HepG2 (cell line): Measurements from ENCODE around the gene CDC6.
"Not testable (repeated sequence)": the region's sequence is repeated elsewhere in the genome, so short reads cannot be mapped to it uniquely, and the experiment has no call there.

Source experiments
- CBX5 ChIP-seq: sonication (generic); formaldehyde crosslinking; IDR thresholded peaks from 2 replicates; pipeline ENCODE4 v1.4.0; 2020; ENCODE audit warnings: missing genetic modification reagents, borderline replicate concordance
- CTCF ChIP-seq: sonication (generic); formaldehyde crosslinking; IDR thresholded peaks from 2 replicates; pipeline ENCODE4 v1.5.0; 2020; ENCODE audit warnings: mild to moderate bottlenecking, missing genetic modification reagents, moderate library complexity
- ETS1 ChIP-seq: sonication (generic); formaldehyde crosslinking; IDR thresholded peaks from 2 replicates; pipeline ENCODE4 v1.4.0; 2020; ENCODE audit warnings: missing genetic modification reagents
- HOXA7 ChIP-seq: sonication (generic); formaldehyde crosslinking; IDR thresholded peaks from 2 replicates; pipeline ENCODE4 v1.8.1; 2022; ENCODE audit warnings: mild to moderate bottlenecking, missing genetic modification reagents, moderate library complexity
- JUND ChIP-seq: sonication (generic); formaldehyde crosslinking; IDR thresholded peaks from 2 replicates; pipeline ENCODE4 v1.8.0; 2022; ENCODE audit warnings: mild to moderate bottlenecking, missing genetic modification reagents
- MAZ ChIP-seq, 2 experiments: sonication (generic) in 1 of 2; formaldehyde crosslinking in 1 of 2; IDR thresholded peaks; 2 replicates each; pipeline versions ENCODE4 v1.5.0 to v1.6.1; 2012 to 2020; ENCODE audit warnings: low read depth in 2 of 2, mild to moderate bottlenecking in 2 of 2, borderline replicate concordance in 1 of 2, improper control_type of control experiment in 1 of 2, low read length in 1 of 2, missing genetic modification reagents in 1 of 2, moderate library complexity in 1 of 2
- MBD4 ChIP-seq: IDR thresholded peaks from 2 replicates; pipeline ENCODE4 v1.6.1; 2012; ENCODE audit warnings: low read length, inconsistent platforms, borderline replicate concordance
- MED1 ChIP-seq: sonication (generic); formaldehyde crosslinking; IDR thresholded peaks from 2 replicates; pipeline ENCODE4 v1.4.0; 2020; ENCODE audit warnings: missing genetic modification reagents
- MTA1 ChIP-seq: sonication (generic); formaldehyde crosslinking; IDR thresholded peaks from 2 replicates; pipeline ENCODE4 v1.4.0; 2020; ENCODE audit warnings: missing genetic modification reagents, mild to moderate bottlenecking, borderline replicate concordance
- POLR2A ChIP-seq, 2 experiments: IDR thresholded peaks; 2 replicates each; pipeline ENCODE4 v1.6.1; 2011; ENCODE audit warnings: low read depth in 2 of 2, low read length in 2 of 2, mild to moderate bottlenecking in 1 of 2, moderate library complexity in 1 of 2; ENCODE audit not compliant: insufficient read depth in 1 of 2
- PREB ChIP-seq: sonication (generic); formaldehyde crosslinking; IDR thresholded peaks from 2 replicates; pipeline ENCODE4 v1.4.0; 2020; ENCODE audit warnings: missing genetic modification reagents
- WIZ ChIP-seq: sonication (generic); formaldehyde crosslinking; IDR thresholded peaks from 2 replicates; pipeline ENCODE4 v1.5.1; 2020; ENCODE audit warnings: mild to moderate bottlenecking, missing genetic modification reagents
- ZKSCAN1 ChIP-seq: fragments of 150-350 bp; IDR thresholded peaks from 2 replicates; pipeline ENCODE4 v1.6.1; 2014; ENCODE audit warnings: low read length
- ZNF292 ChIP-seq: sonication (generic); formaldehyde crosslinking; IDR thresholded peaks from 2 replicates; pipeline ENCODE4 v1.8.1; 2022; ENCODE audit warnings: mild to moderate bottlenecking, low read depth, missing genetic modification reagents, borderline replicate concordance

DNA sequence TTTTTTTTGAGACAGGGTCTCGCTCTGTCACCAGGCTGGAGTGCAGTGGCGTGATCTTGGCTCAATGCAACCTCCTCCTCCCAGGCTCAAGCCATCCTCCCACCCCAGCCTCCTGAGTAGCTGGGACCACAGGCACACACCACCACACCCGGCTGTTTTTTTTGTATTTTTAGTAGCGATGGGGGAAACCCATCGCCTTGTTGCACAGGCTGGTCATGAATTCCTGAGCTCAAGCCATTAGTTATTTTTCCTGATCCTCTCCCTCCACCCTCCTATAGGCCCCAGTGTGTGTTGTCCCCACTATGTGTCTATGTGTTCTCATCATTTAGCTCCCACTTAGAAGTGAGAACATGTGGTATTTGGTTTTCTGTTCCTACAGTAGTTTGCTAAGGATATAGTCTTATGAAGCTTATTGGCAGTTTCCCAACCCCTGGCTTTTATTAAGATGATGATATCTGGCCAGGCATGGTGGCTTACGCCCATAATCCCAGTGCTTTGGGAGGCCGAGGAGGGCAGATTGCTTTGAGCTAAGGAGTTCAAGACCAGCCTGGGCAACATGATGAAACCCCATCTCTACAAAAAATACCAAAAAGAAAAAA lies 11.6 kb downstream of the CDC6 start:
- not testable (repeated sequence) for TF ChIP-seq MTA1 (CRISPR knock-in tag); CTCF (CRISPR knock-in tag); JUND; POLR2A (IDR thresholded peaks at IDR 0.05; ENCODE audit: insufficient read depth in 1 of 2, low read depth in 2 of 2, low read length in 2 of 2); HOXA7 (CRISPR knock-in tag); CBX5 (CRISPR knock-in tag); MED1 (CRISPR knock-in tag); ZNF292; MAZ (IDR thresholded peaks at IDR 0.05; ENCODE audit: borderline replicate concordance, low read depth, low read length); MAZ (CRISPR knock-in tag; IDR thresholded peaks at IDR 0.05; ENCODE audit: low read depth); ETS1 (CRISPR knock-in tag); WIZ (CRISPR knock-in tag); MBD4; PREB (CRISPR knock-in tag); ZKSCAN1
